ENCODE data around the gene ACBD3.

DNA sequence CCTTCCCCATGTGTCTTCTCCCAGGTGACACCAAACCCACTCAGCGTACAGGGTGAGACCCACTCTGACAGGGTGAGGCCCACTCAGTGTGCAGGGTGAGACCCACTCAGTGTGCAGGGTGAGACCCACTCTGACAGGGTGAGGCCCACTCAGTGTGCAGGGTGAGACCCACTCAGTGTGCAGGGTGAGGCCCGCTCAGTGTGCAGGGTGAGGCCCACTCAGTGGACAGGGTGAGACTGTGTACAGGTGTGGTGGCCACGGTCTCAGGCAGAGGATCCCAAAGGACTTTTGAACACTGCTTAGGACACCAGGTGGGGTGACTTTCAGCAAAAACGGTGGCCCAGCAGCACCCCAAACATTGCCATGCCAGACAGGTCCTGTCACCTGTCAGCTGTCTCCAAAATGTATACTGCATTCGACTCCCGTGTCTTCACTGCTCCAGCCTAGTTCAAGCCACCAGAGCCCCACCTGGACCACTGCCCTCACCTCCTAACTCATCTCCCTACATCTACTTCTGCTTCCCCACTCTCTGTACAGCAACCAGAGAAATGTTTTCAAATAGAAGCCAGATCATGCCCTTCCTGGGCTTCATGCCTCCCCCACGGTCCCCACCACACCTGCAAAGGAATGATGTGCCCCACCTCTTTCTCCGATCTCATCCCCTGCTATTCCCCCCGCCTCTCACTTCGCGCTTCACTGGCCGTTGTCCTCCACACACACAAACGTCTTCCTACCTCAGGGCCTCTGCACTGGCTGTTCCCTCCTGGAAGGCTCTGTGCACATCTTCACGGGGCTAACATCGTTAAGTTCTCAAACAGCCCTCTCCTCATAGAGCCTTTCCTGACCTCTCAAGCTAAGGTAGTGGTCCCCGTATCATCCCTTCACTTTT, 52.1 kb downstream of the ACBD3 start:
- TF ChIP-seq POLR2A (IDR thresholded peaks at IDR 0.05; ENCODE audit: low read depth, low read length) (no peak), POLR2AphosphoS5 (IDR thresholded peaks at IDR 0.05; ENCODE audit: low read depth, low read length) (no peak), TAF1 (IDR thresholded peaks at IDR 0.05; ENCODE audit: borderline replicate concordance, low read depth, low read length) (no peak)
